Measurements from ENCODE around the gene TEDDM1. TPM values are rescaled to one million over a fixed set of nuclear protein-coding genes. Genes with fewer than 3 reads are reported as not detected.
A peak's percentile ranks its signal among the peaks of the same experiment; 100 is the strongest.

Gene TEDDM1
- total RNA-seq, 1 donor from 2014 or later, result not detected

DNA sequence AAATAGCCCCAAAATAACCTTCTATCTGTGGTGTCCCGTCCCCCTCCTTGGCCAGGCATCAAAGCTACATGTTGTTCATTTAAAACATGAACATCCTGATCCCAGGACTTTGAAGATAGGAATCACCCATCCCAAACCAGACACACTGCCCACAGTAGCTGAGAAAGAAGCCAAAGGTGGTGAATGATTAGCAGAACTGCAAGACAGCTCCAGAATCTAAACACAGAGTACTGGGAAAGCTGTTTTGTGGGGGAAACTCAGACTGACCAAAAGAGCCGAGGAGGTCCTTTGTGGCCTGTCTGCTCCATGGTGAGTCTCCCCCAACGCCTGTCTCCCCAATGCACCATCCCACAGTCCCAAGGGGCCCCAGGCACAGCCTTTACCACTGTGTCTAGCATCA, 7.3 kb upstream of the TEDDM1 start:
- DNase-seq (ENCODE audit: low read depth), result no peak

DNA sequence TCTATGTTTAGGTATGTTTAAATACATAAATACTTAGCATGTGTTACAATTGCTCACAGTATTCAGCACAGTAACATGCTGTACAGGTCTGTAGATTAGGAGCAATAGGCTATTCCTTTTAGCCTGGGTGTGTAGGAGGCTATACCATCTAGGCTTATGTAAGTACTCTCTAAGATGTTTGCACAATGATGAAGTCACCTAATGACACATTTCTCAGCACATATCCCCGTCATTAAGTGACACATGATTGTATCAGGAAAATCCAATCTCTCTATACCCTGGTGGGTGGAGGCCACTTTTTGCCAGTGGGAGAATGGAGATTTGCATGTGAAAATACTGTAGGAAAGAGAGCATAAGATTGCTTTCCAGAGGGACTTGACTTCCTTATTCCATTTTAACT, 5.5 kb upstream of the TEDDM1 start:
- DNase-seq (ENCODE audit: low read depth), result no peak

DNA sequence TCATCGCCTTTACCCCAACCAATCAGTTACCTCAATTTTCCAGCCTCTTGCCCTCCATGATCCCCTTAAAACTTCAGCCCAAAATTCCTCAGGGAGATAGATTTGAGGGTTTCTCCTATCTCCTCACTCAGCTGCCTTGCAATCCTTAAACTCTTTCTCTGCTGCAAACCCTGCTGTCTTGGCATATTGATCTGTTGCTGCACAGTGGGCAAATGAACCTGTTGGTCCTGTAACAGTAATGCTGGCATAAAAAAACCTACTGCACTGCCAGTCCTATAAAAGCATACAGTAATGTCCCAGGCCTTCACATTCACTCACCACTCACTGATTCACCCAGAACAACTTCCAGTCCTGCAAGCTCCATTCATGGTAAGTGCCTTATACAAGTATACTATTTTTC, 5.1 kb upstream of the TEDDM1 start:
- DNase-seq (ENCODE audit: low read depth), result no peak

- no peak for DNase-seq (ENCODE audit: low read depth)
These were observed 4.3 kb upstream of the TEDDM1 start for GRCh38 chr1:182404781-182405180.

GRCh38 chr1:182397653-182398393, 2.6 kb downstream of the TEDDM1 start:
- no peak for DNase-seq (ENCODE audit: low read depth)

- no peak for DNase-seq (ENCODE audit: low read depth)
These were observed 4.6 kb downstream of the TEDDM1 start for GRCh38 chr1:182395906-182396305.

GRCh38 chr1:182394055-182394775, 6.3 kb downstream of the TEDDM1 start:
- DNase-seq (ENCODE audit: low read depth), result no peak

- peak; percentile 65 for DNase-seq (ENCODE audit: low read depth)
These were observed 8.1 kb downstream of the TEDDM1 start for GRCh38 chr1:182392050-182393028.

GRCh38 chr1:182391362-182392049, 9.0 kb downstream of the TEDDM1 start, which contains the start of gene GLUL:
GLUL (minus strand) TSS chr1:182391790; CDS start chr1:182388737, 3,053 bp downstream.
- DNase-seq (ENCODE audit: low read depth), result peak; percentile 94

DNA sequence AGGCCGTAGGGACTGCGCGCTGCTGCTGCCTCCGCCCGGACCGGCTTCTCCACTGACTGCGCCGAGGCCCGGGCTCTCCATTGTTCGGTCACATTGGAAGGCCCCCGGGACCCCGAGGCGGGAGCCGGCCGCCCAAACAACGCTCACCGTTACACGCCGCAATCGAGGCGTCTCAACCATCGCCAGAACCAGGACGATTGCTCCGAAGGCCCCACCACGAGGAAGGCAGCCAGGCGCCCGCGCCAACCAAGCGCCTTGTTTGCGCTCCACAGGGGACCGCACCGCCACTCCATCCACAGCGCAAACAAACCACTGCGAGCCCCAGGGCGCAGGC, 9.5 kb downstream of the TEDDM1 start:
- no peak for DNase-seq (ENCODE audit: low read depth)

- no peak for DNase-seq (ENCODE audit: low read depth)
These were observed 10.8 kb downstream of the TEDDM1 start for GRCh38 chr1:182389619-182390047.

GRCh38 chr1:182388392-182389134, 11.9 kb downstream of the TEDDM1 start:
- no peak for DNase-seq (ENCODE audit: low read depth)

GRCh38 chr1:182387566-182387965, 12.9 kb downstream of the TEDDM1 start:
- no peak for DNase-seq (ENCODE audit: low read depth)

DNA sequence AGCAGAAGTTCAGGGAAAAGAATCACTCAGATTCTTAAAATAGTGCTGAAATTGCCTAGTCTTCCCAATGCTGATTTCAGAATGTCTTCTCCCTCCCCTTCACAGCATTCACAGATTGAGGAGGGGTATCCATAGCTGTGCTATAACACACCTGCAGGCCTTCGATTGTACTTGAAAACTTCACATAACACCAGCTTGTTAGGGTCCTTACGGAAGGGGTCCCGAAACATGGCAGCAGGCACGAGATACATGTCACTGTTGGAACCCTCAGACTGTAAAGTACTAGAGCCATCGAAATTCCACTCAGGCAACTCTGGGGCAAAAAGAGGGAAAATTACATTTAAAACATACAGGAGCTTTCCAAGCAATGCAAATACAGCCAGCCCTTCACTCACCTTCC, 13.5 kb downstream of the TEDDM1 start:
- no peak for DNase-seq (ENCODE audit: low read depth)

- no peak for DNase-seq (ENCODE audit: low read depth)
These were observed 14.3 kb downstream of the TEDDM1 start for GRCh38 chr1:182385885-182386853.

DNA sequence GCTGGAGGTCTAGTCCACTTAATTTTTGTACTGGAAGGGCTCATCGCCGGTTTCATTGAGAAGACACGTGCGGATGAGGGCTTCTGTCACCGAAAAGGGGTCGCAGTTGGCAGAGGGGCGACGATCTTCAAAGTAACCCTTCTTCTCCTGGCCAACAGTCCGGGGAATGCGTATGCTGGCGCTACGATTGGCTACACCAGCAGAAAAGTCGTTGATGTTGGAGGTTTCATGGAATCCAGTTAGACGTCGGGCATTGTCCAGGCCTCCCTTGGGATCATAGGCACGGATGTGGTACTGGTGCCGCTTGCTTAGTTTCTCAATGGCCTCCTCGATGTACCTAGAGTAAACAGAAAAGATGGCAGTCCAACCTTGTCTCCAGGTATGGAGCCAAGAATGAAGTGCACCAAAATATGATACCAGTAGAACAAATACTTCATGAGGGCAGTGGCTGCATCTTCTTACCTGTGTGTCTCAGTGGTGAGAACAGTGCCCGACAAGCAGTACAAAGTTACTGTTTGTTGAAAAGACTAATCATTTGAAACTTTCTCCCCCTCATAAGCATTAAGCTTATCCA, 16.0 kb downstream of the TEDDM1 start:
- no peak for DNase-seq (ENCODE audit: low read depth)

GRCh38 chr1:182383934-182384333, 16.5 kb downstream of the TEDDM1 start:
- DNase-seq (ENCODE audit: low read depth), result no peak

GRCh38 chr1:182383037-182383661, 17.3 kb downstream of the TEDDM1 start:
- DNase-seq (ENCODE audit: low read depth), result no peak
